ENCODE data around the gene TMEM18. TPM values are rescaled to one million over a fixed set of nuclear protein-coding genes. Genes with fewer than 3 reads are reported as not detected.
A peak's percentile ranks its signal among the peaks of the same experiment; 100 is the strongest.

Gene TMEM18
- total RNA-seq, result 10 to 100 TPM; 21.5 to 22.4 TPM
- 10 to 100 TPM; 17.8 to 26.2 TPM for polyA plus RNA-seq
- long read RNA-seq, donor 1, transcript TMEM18-205 (6 exons, 2,572 nt), result minor isoform, 13 of 50 reads
- long read RNA-seq, donor 1, transcript TMEM18-201 (5 exons, 2,762 nt), result major isoform, 18 of 50 reads
- long read RNA-seq, donor 1, partial matches to known transcripts, result 7 of 50 reads
- long read RNA-seq, donor 1, other reads (novel, unspliced or antisense), result 8 of 50 reads
- long read RNA-seq, donor 2, transcript TMEM18-201 (5 exons, 2,762 nt), result major isoform, 11 of 19 reads
- long read RNA-seq, donor 2, partial matches to known transcripts, result 0 of 19 reads
- long read RNA-seq, donor 2, other reads (novel, unspliced or antisense), result 4 of 19 reads

DNA sequence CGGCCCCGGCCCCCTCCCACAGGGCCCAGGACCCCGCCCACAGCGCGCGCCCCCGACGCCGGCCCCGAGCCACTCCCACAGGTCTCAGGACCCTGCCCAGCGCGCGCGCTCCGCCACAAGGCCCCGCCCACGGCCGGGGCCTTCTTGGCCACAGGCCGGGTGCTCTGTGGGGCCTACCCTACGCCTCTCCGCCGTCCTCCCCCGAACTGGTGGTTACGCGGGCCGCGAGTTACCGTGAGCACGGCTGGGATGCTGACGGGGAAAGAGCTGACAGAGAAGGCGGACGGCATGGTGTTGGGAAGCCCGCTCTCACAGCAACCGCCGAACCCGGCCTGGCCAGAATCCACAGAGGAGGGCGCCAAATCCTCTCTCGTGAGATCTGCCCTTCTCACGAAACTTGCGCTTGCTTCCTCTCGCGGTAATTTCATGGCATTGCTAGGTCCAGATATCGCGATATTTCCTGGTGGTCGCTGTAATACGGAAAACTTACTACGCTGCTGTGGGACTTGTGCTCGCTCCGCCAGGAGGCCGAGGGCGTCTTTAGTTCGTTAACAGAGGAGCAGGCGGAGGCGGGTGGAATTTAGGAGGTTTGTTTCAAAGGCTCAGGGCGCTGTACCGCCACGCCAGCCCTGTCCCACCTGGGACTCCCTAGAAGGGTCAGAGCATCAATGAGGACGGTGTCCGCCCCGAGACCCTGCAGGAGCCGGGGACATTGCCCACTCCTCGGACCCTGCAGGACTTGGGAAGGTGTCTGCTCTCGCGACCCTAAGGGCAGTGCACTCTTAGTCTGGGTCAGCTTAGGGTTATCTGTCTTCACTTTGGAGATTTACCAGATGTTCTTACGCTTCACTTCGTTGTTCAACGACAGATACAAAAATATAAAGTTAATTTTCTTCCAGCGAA, at the start of gene TMEM18:
Gene TMEM18, minus strand, starts transcription at position 351 of the 903 bp plus-strand sequence. Its CDS starts 61 bp downstream, at position 290.
- WGBS, 2 donors, result 1% methylated on average over 66 to 68 of the region's 68 CpGs
- intact Hi-C loops (cut with DNase I), result loop anchor here (5.0 kb wide), 2 partner anchors 60 to 1145 kb away; no protein-coding TSS in a partner anchor
- no peaks in the 10 kb centered on the region for H3K4me1 ChIP-seq (ENCODE audit: control insufficient read depth in 1 of 2, insufficient read depth in 2 of 2, low read length in 2 of 2)
- ATAC-seq (ENCODE audit: low FRiP score) (peak; percentile 96), DNase-seq (peak; percentile 95 to 96)
- H3K9me3 ChIP-seq (ENCODE audit: control insufficient read depth, low read length), result no peaks in the 10 kb centered on the region
- no peaks in the 10 kb centered on the region for H3K27me3 ChIP-seq (ENCODE audit: control insufficient read depth in 1 of 2, insufficient read depth in 2 of 2, low read length in 1 of 2)
- no peaks in the 10 kb centered on the region for H3K36me3 ChIP-seq (ENCODE audit: control insufficient read depth in 1 of 2, insufficient read depth in 2 of 2, low read length in 1 of 2)
- peak within 1 kb of the TSS; percentile 24 to 50 for H3K4me3 ChIP-seq (ENCODE audit: low read length in 2 of 2)
- H3K27ac ChIP-seq (ENCODE audit: low read depth in 1 of 2, low read length in 2 of 2), result peak within 1 kb of the TSS; percentile 46 to 89

DNA sequence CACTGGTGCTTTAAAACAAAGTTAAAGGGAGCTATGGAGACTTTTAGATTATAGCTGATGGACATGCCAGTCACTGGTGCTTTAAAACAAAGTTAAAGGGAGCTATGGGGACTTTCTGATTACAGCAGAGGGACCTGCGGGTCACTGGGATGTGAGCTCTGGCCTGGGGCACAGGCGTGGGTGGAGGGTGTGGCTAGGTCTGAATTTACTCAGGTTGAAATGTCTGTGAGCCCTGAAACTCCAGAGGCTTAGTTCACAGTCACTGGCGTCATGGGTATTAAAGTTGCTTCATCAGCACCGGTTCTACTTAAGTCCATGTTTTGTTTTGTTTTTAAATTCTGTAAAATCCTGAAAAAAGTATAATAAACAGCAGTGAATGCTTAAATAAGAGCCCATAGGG, 49.0 kb upstream of the TMEM18 start:
- intact Hi-C loops (cut with DNase I), result no loop called here

DNA sequence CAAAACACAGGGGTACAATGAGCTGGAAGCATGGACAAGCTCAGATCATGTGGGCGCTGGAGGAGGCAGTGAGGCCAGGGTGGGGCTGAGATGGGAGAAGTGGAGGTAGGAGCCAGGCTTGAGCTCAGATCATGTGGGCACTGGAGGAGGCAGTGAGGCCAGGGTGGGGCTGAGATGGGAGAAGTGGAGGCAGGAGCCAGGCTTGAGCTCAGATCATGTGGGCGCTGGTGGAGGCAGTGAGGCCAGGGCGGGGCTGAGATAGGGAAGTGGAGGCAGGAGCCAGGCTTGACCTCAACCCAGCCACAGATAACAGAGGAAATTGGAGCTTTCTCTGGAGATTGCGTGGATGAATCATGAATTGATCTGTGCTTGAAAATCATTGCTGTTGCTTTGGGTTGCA, 48.3 kb upstream of the TMEM18 start:
- H3K36me3 ChIP-seq (ENCODE audit: control insufficient read depth in 1 of 2, insufficient read depth in 2 of 2, low read length in 1 of 2), result no peaks in the 10 kb centered on the region
- no peak overlapping the region for H3K27ac ChIP-seq (ENCODE audit: low read depth in 1 of 2, low read length in 2 of 2)
- no peak for ATAC-seq (ENCODE audit: low FRiP score)
- H3K27me3 ChIP-seq (ENCODE audit: control insufficient read depth in 1 of 2, insufficient read depth in 2 of 2, low read length in 1 of 2), result no peaks in the 10 kb centered on the region
- H3K4me1 ChIP-seq (ENCODE audit: control insufficient read depth in 1 of 2, insufficient read depth in 2 of 2, low read length in 2 of 2), result no peaks in the 10 kb centered on the region
- WGBS, 2 donors, result 89 to 95% methylated on average over 4 of the region's 4 CpGs
- no peaks in the 10 kb centered on the region for H3K9me3 ChIP-seq (ENCODE audit: control insufficient read depth, low read length)
- no peak overlapping the region for H3K4me3 ChIP-seq (ENCODE audit: low read length in 2 of 2)
- no peak for DNase-seq
- intact Hi-C loops (cut with DNase I), result no loop called here

More for the DNA sequence above, 49.0 kb upstream of the TMEM18 start:
- Histone ChIP-seq H3K27me3 (ENCODE audit: control insufficient read depth in 1 of 2, insufficient read depth in 2 of 2, low read length in 1 of 2) (no peaks in the 10 kb centered on the region), H3K4me3 (ENCODE audit: low read length in 2 of 2) (no peak overlapping the region), H3K9me3 (ENCODE audit: control insufficient read depth, low read length) (no peaks in the 10 kb centered on the region), H3K27ac (ENCODE audit: low read depth in 1 of 2, low read length in 2 of 2) (no peak overlapping the region), H3K36me3 (ENCODE audit: control insufficient read depth in 1 of 2, insufficient read depth in 2 of 2, low read length in 1 of 2) (no peaks in the 10 kb centered on the region), H3K4me1 (ENCODE audit: control insufficient read depth in 1 of 2, insufficient read depth in 2 of 2, low read length in 2 of 2) (no peaks in the 10 kb centered on the region)
- DNase-seq (no peak), ATAC-seq (ENCODE audit: low FRiP score) (no peak)
- WGBS, 2 donors, result 77% methylated on average over 4 of the region's 4 CpGs

DNA sequence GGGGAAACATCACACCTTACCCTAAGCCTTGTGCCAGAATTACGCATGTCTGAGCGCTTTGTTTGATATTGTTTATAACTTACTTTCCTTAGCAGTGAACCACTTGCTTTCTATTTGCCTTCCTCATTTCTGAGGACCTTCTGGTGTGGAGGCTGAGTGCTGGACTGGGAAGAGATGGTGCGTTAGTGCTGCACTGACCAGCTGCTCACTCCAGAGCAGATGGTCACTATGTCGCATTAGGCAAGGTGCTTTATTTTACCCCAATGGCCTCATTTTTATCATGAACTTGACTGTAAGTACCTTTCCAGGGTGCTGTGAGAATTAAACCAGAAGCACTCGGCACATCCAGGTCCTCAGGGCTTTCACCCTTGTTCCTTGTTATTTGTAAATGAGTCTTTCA, 46.6 kb upstream of the TMEM18 start:
- WGBS, 2 donors, result 88 to 89% methylated on average over 5 of the region's 5 CpGs
- ATAC-seq (ENCODE audit: low FRiP score), result no peak
- intact Hi-C loops (cut with DNase I), result no loop called here

DNA sequence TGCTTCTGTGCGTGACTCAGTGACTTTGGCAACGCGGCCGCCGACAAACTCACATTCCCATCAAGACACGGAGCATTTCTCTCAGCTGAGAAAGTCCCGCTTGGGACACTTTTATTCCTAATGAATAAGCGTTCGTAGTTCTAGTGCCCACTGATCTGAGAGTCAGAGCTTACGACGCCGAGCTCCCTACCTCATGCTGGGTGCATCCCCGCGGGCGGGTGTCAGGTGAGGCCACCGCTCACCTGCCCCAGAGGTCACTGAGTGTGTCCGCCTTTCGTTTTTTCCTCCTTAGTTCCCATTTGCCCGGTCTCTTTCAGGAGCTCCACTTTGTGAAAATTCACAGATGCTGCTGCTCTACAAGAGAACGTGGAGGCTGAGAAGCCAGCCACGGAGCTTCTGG, 43.6 kb upstream of the TMEM18 start:
- no peaks in the 10 kb centered on the region for H3K9me3 ChIP-seq (ENCODE audit: control insufficient read depth, low read length)
- H3K27me3 ChIP-seq (ENCODE audit: control insufficient read depth in 1 of 2, insufficient read depth in 2 of 2, low read length in 1 of 2), result no peaks in the 10 kb centered on the region
- intact Hi-C loops (cut with DNase I), result no loop called here
- H3K27ac ChIP-seq (ENCODE audit: low read depth in 1 of 2, low read length in 2 of 2), result no peak overlapping the region
- 88 to 90% methylated on average over 21 of the region's 21 CpGs for WGBS, 2 donors
- no peaks in the 10 kb centered on the region for H3K36me3 ChIP-seq (ENCODE audit: control insufficient read depth in 1 of 2, insufficient read depth in 2 of 2, low read length in 1 of 2)
- DNase-seq (no peak), ATAC-seq (ENCODE audit: low FRiP score) (no peak)
- no peak overlapping the region for H3K4me3 ChIP-seq (ENCODE audit: low read length in 2 of 2)
- no peaks in the 10 kb centered on the region for H3K4me1 ChIP-seq (ENCODE audit: control insufficient read depth in 1 of 2, insufficient read depth in 2 of 2, low read length in 2 of 2)

More for the DNA sequence above, 46.6 kb upstream of the TMEM18 start:
- Histone ChIP-seq H3K9me3 (ENCODE audit: control insufficient read depth, low read length) (no peaks in the 10 kb centered on the region), H3K4me3 (ENCODE audit: low read length in 2 of 2) (no peak overlapping the region), H3K27ac (ENCODE audit: low read depth in 1 of 2, low read length in 2 of 2) (no peak overlapping the region), H3K36me3 (ENCODE audit: control insufficient read depth in 1 of 2, insufficient read depth in 2 of 2, low read length in 1 of 2) (no peaks in the 10 kb centered on the region), H3K27me3 (ENCODE audit: control insufficient read depth in 1 of 2, insufficient read depth in 2 of 2, low read length in 1 of 2) (no peaks in the 10 kb centered on the region), H3K4me1 (ENCODE audit: control insufficient read depth in 1 of 2, insufficient read depth in 2 of 2, low read length in 2 of 2) (no peaks in the 10 kb centered on the region)
- DNase-seq, result no peak

DNA sequence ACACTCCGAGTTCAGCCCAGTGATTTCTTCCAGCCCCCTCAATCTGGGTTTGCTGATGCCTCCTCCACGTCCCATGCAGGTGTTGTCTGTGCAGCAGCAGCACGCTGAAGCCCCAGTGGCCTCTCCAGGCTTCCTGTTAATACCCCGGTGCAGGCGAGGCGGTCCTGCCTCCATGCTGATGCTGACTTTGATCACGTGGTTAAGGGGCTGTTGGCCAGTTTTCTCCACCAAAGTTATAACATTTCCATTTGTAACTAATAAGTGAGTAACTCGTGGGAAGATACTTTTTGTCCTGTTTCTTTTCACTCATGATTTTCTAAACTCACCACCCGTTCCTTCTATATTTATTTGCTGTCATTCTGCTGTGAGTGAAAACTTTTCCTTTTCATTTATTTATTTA, 42.5 kb upstream of the TMEM18 start:
- Histone ChIP-seq H3K9me3 (ENCODE audit: control insufficient read depth, low read length) (no peaks in the 10 kb centered on the region), H3K27ac (ENCODE audit: low read depth in 1 of 2, low read length in 2 of 2) (no peak overlapping the region), H3K4me3 (ENCODE audit: low read length in 2 of 2) (no peak overlapping the region), H3K36me3 (ENCODE audit: control insufficient read depth in 1 of 2, insufficient read depth in 2 of 2, low read length in 1 of 2) (no peaks in the 10 kb centered on the region), H3K4me1 (ENCODE audit: control insufficient read depth in 1 of 2, insufficient read depth in 2 of 2, low read length in 2 of 2) (no peaks in the 10 kb centered on the region), H3K27me3 (ENCODE audit: control insufficient read depth in 1 of 2, insufficient read depth in 2 of 2, low read length in 1 of 2) (no peaks in the 10 kb centered on the region)
- 47 to 56% methylated on average over 9 of the region's 9 CpGs for WGBS, 2 donors
- DNase-seq, result no peak
- intact Hi-C loops (cut with DNase I), result no loop called here
- ATAC-seq (ENCODE audit: low FRiP score), result no peak

DNA sequence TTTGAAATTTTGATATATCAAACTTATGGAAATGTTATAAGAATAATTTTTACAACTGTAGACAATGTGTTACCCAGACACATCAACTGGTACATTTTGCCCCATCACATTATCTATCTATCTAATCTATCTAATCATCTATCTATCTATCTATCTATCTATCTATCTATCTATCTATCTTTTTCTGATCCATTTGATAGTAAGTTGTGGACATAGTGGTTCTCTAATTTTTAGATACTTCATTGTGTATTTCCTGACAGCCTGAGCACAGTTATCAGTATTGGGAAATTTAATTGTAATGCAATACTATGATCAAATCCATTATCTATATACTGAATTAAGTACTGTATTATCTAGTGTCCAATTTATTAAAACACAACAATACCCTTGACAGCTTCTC, 42.0 kb upstream of the TMEM18 start:
- no peak overlapping the region for H3K27ac ChIP-seq (ENCODE audit: low read depth in 1 of 2, low read length in 2 of 2)
- no peak for ATAC-seq (ENCODE audit: low FRiP score)
- no peak overlapping the region for H3K4me3 ChIP-seq (ENCODE audit: low read length in 2 of 2)
- no peaks in the 10 kb centered on the region for H3K27me3 ChIP-seq (ENCODE audit: control insufficient read depth in 1 of 2, insufficient read depth in 2 of 2, low read length in 1 of 2)
- intact Hi-C loops (cut with DNase I), result no loop called here
- H3K4me1 ChIP-seq (ENCODE audit: control insufficient read depth in 1 of 2, insufficient read depth in 2 of 2, low read length in 2 of 2), result no peaks in the 10 kb centered on the region
- no peaks in the 10 kb centered on the region for H3K36me3 ChIP-seq (ENCODE audit: control insufficient read depth in 1 of 2, insufficient read depth in 2 of 2, low read length in 1 of 2)
- no peaks in the 10 kb centered on the region for H3K9me3 ChIP-seq (ENCODE audit: control insufficient read depth, low read length)
- DNase-seq, result no peak

DNA sequence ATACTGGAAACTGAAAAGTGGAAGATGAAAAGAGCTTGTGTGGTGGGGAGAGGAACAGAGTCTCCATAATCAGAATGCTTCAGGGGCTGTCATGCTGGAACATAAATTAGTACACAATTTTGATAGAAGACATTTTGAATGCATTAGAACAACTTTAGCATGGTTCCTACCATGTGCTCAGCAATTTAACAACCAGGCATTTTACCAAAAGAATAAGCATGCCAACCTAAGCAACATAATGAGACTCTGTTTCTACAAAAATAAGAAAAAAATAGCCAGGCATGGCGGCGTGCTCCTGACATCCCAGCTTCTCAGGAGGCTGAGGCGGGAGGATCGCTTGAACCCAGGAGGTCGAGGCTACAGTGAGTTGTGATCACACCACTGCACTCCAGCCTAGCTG, 40.5 kb upstream of the TMEM18 start:
- H3K27ac ChIP-seq (ENCODE audit: low read depth in 1 of 2, low read length in 2 of 2), result no peak overlapping the region
- intact Hi-C loops (cut with DNase I), result no loop called here
- no peaks in the 10 kb centered on the region for H3K36me3 ChIP-seq (ENCODE audit: control insufficient read depth in 1 of 2, insufficient read depth in 2 of 2, low read length in 1 of 2)
- DNase-seq (no peak), ATAC-seq (ENCODE audit: low FRiP score) (no peak)
- H3K9me3 ChIP-seq (ENCODE audit: control insufficient read depth, low read length), result no peaks in the 10 kb centered on the region
- 79 to 84% methylated on average over 5 of the region's 5 CpGs for WGBS, 2 donors
- H3K4me3 ChIP-seq (ENCODE audit: low read length in 2 of 2), result no peak overlapping the region
- no peaks in the 10 kb centered on the region for H3K4me1 ChIP-seq (ENCODE audit: control insufficient read depth in 1 of 2, insufficient read depth in 2 of 2, low read length in 2 of 2)
- H3K27me3 ChIP-seq (ENCODE audit: control insufficient read depth in 1 of 2, insufficient read depth in 2 of 2, low read length in 1 of 2), result no peaks in the 10 kb centered on the region

All from aorta (tissue), 5 donors.